Measurements from ENCODE around the gene XIST.

The XIST gene

GRCh38 chrX:73840120-73840924, 12.2 kb downstream of the XIST start:
- H3K4me3 ChIP-seq (replicated peaks; ENCODE audit: low read depth, low read length), result no peak overlapping the region
- no peak for DNase-seq (ENCODE audit: extremely low read depth, low read depth)
- no peak for TF ChIP-seq CTCF (IDR thresholded peaks at IDR 0.05; ENCODE audit: low read depth, low read length, missing control alignments)

GRCh38 chrX:73839152-73839551, 13.4 kb downstream of the XIST start:
- no peak for DNase-seq (ENCODE audit: extremely low read depth, low read depth)
- no peak for TF ChIP-seq CTCF (IDR thresholded peaks at IDR 0.05; ENCODE audit: low read depth, low read length, missing control alignments)
- H3K4me3 ChIP-seq (replicated peaks; ENCODE audit: low read depth, low read length), result no peak overlapping the region

GRCh38 chrX:73838123-73838522, 14.4 kb downstream of the XIST start:
- no peak overlapping the region for H3K4me3 ChIP-seq (replicated peaks; ENCODE audit: low read depth, low read length)
- no peak for TF ChIP-seq CTCF (IDR thresholded peaks at IDR 0.05; ENCODE audit: low read depth, low read length, missing control alignments)
- DNase-seq (ENCODE audit: extremely low read depth, low read depth), result no peak

GRCh38 chrX:73836956-73837477, 15.5 kb downstream of the XIST start:
- no peak for DNase-seq (ENCODE audit: extremely low read depth, low read depth)
- TF ChIP-seq CTCF (IDR thresholded peaks at IDR 0.05; ENCODE audit: low read depth, low read length, missing control alignments), result no peak
- H3K4me3 ChIP-seq (replicated peaks; ENCODE audit: low read depth, low read length), result no peak overlapping the region

GRCh38 chrX:73834219-73834618, 18.3 kb downstream of the XIST start:
- DNase-seq (ENCODE audit: extremely low read depth, low read depth), result no peak
- no peak overlapping the region for H3K4me3 ChIP-seq (replicated peaks; ENCODE audit: low read depth, low read length)
- TF ChIP-seq CTCF (IDR thresholded peaks at IDR 0.05; ENCODE audit: low read depth, low read length, missing control alignments), result no peak

GRCh38 chrX:73832319-73832718, 20.2 kb downstream of the XIST start:
- no peak overlapping the region for H3K4me3 ChIP-seq (replicated peaks; ENCODE audit: low read depth, low read length)
- no peak for DNase-seq (ENCODE audit: extremely low read depth, low read depth)
- no peak for TF ChIP-seq CTCF (IDR thresholded peaks at IDR 0.05; ENCODE audit: low read depth, low read length, missing control alignments)
